Uterus (tissue), 2 donors: ENCODE data around the gene MTREX.

Experiments used
- CTCF ChIP-seq, 4 experiments: fragments of 200-600 bp in 2 of 4; fragments of 450-650 bp in 2 of 4; sonication (generic) in 2 of 4; IDR thresholded peaks; one replicate each; pipeline ENCODE4 v1.5.1; 2016 to 2019; ENCODE audit warnings: antibody characterized with exemption in 4 of 4, mild to moderate bottlenecking in 2 of 4, moderate library complexity in 1 of 4
- POLR2A ChIP-seq, 2 donors: fragments of 450-650 bp; IDR thresholded peaks; one replicate each; pipeline ENCODE4 v1.6.1; 2016; ENCODE audit warnings: antibody characterized with exemption in 2 of 2, mild to moderate bottlenecking in 1 of 2, moderate library complexity in 1 of 2

GRCh38 chr5:55469839-55470238 lies 162.1 kb downstream of the MTREX start:
- TF ChIP-seq CTCF (IDR thresholded peaks at IDR 0.05) (no peak), POLR2A (IDR thresholded peaks at IDR 0.05) (no peak)
